HCT116 (cell line): ENCODE results near the gene FZR1. TPM values are rescaled to one million over a fixed set of nuclear protein-coding genes. Genes with fewer than 3 reads are reported as not detected.
A peak's percentile ranks its signal among the peaks of the same experiment; 100 is the strongest.

ENCODE experiments used
- ATAC-seq: fragments of 200-7000 bp; cut with Tn5 transposase; 2 replicates; pipeline ENCODE4 v1.9.1; 2020; ENCODE audit warnings: mild to moderate bottlenecking, moderate library complexity
- BruUV-seq: library from RNA; stranded (reverse); fragments of 400-500 nt; replicated peaks from 2 replicates; lab custom pipeline; 2021; lab: Mats Ljungman, UMichigan
- CTCF ChIA-PET: fragments of 300-600 bp; sonication (Branson Sonifier 250); formaldehyde crosslinking; loops from one replicate; lab custom pipeline; 2021; ENCODE audit warnings: antibody characterized with exemption; lab: Charles Lee
- POLR2A ChIA-PET: fragments of 300-600, 350-600 bp; sonication (Branson Sonifier 250); formaldehyde crosslinking; loops from one replicate; lab custom pipeline; 2021; ENCODE audit warnings: antibody characterized with exemption; lab: Charles Lee
- RAD21 ChIA-PET, 2 experiments: fragments of 300-600 bp; sonication (Branson Sonifier 250); formaldehyde crosslinking; loops; one replicate each; lab custom pipeline; 2023; ENCODE audit warnings: low total read pairs in 2 of 2; ENCODE audit not compliant: uncharacterized antibody in 2 of 2, unreplicated experiment in 2 of 2, low non-redundant PET in 1 of 2; lab: Charles Lee
- DNase-seq: peaks from one replicate; pipeline ENCODE4 v3.0.0-alpha.2; 2010; ENCODE audit warnings: low read depth, low spot score
- H2AFZ ChIP-seq: fragments of 200-600 bp; shearing (Covaris generic), sonication (generic); 2 replicates; pipeline ENCODE4 v1.6.1; 2017; ENCODE audit warnings: low read depth, mixed run types, mixed read lengths, antibody characterized with exemption, low read length; ENCODE audit not compliant: poor library complexity, severe bottlenecking
- H3K27ac ChIP-seq: 2 replicates; pipeline ENCODE4 v1.5.1; 2012; ENCODE audit warnings: low read depth, low read length
- H3K27me3 ChIP-seq: fragments of 200-600 bp; sonication (generic); 2 replicates; pipeline ENCODE4 v1.6.1; 2016; ENCODE audit warnings: mixed run types, low read length, mixed read lengths; ENCODE audit not compliant: insufficient read depth
- H3K36me3 ChIP-seq, 2 experiments: fragments of 200-500 bp in 1 of 2; fragments of 200-600 bp in 1 of 2; sonication (Bioruptor generic) in 1 of 2; sonication (generic) in 1 of 2; 2 replicates each; pipeline versions ENCODE4 v1.5.1 to v1.6.1; 2014 to 2016; ENCODE audit warnings: low read length in 2 of 2, inconsistent platforms in 1 of 2, mixed read lengths in 1 of 2, mixed run types in 1 of 2; ENCODE audit not compliant: insufficient read depth in 2 of 2, control insufficient read depth in 1 of 2
- H3K4me1 ChIP-seq, 2 experiments: fragments of 200-600 bp in 1 of 2; sonication (generic) in 1 of 2; 2 replicates each; pipeline versions ENCODE4 v1.5.1 to v1.6.1; 2012 to 2017; ENCODE audit warnings: low read length in 2 of 2, inconsistent platforms in 1 of 2, mild to moderate bottlenecking in 1 of 2, mixed read lengths in 1 of 2, mixed run types in 1 of 2, moderate library complexity in 1 of 2; ENCODE audit not compliant: insufficient read depth in 2 of 2, control insufficient read depth in 1 of 2
- H3K4me2 ChIP-seq: fragments of 200-600 bp; sonication (generic); 2 replicates; pipeline ENCODE4 v1.6.1; 2017; ENCODE audit warnings: mixed run types, low read length, mixed read lengths
- H3K4me3 ChIP-seq, 2 experiments: fragments of 200-600 bp in 1 of 2; sonication (generic) in 1 of 2; replicated peaks in 1 of 2; 2 replicates each; pipeline ENCODE4 v1.5.1; 2011 to 2016; ENCODE audit warnings: low read length in 2 of 2, control low read depth in 1 of 2, low read depth in 1 of 2, mild to moderate bottlenecking in 1 of 2, mixed read lengths in 1 of 2, mixed run types in 1 of 2
- H3K79me2 ChIP-seq: fragments of 200-600 bp; sonication (generic); 2 replicates; pipeline ENCODE4 v1.6.1; 2017; ENCODE audit warnings: mild to moderate bottlenecking, mixed run types, low read length, moderate library complexity, mixed read lengths; ENCODE audit not compliant: insufficient read depth
- H3K9ac ChIP-seq: fragments of 200-600 bp; sonication (generic); 2 replicates; pipeline ENCODE4 v1.6.1; 2016; ENCODE audit warnings: low read length, mixed read lengths
- H3K9me2 ChIP-seq: fragments of 200-600 bp; sonication (generic), shearing (Covaris generic); 2 replicates; pipeline ENCODE4 v1.6.1; 2017; ENCODE audit warnings: mixed run types, mild to moderate bottlenecking, moderate library complexity; ENCODE audit not compliant: insufficient read depth
- H3K9me3 ChIP-seq, 2 experiments: fragments of 200-500 bp in 1 of 2; fragments of 200-600 bp in 1 of 2; sonication (Bioruptor generic) in 1 of 2; sonication (generic) in 1 of 2; 2 replicates each; pipeline ENCODE4 v1.6.1; 2014 to 2017; ENCODE audit warnings: low read length in 2 of 2, mixed read lengths in 2 of 2, inconsistent platforms in 1 of 2, low read depth in 1 of 2, mild to moderate bottlenecking in 1 of 2, mixed run types in 1 of 2, moderate library complexity in 1 of 2; ENCODE audit not compliant: control insufficient read depth in 1 of 2, insufficient read depth in 1 of 2
- H4K20me1 ChIP-seq: fragments of 200-600 bp; sonication (generic), shearing (Covaris generic); 2 replicates; pipeline ENCODE4 v1.6.1; 2017; ENCODE audit warnings: mixed run types, mild to moderate bottlenecking, moderate library complexity; ENCODE audit not compliant: insufficient read depth
- CBX3 ChIP-seq: IDR thresholded peaks from 2 replicates; pipeline ENCODE4 v1.6.1; 2012; ENCODE audit warnings: low read depth
- CEBPB ChIP-seq: IDR thresholded peaks from 2 replicates; pipeline ENCODE4 v1.6.1; 2012; ENCODE audit warnings: low read depth
- ELF1 ChIP-seq: IDR thresholded peaks from 2 replicates; pipeline ENCODE4 v1.6.1; 2012; ENCODE audit warnings: low read depth, borderline replicate concordance
- JUND ChIP-seq: IDR thresholded peaks from 2 replicates; pipeline ENCODE4 v1.6.1; 2012
- RAD21 ChIP-seq: IDR thresholded peaks from 2 replicates; pipeline ENCODE4 v1.6.1; 2012; ENCODE audit warnings: low read depth, mild to moderate bottlenecking
- SIN3A ChIP-seq: IDR thresholded peaks from 2 replicates; pipeline ENCODE4 v1.6.1; 2012; ENCODE audit warnings: low read depth
- SP1 ChIP-seq: IDR thresholded peaks from 2 replicates; pipeline ENCODE4 v1.6.1; 2012; ENCODE audit warnings: low read depth
- TCF7L2 ChIP-seq: IDR thresholded peaks from 2 replicates; pipeline ENCODE4 v1.7.0; 2011; ENCODE audit warnings: borderline replicate concordance, inconsistent platforms; ENCODE audit not compliant: insufficient read depth, insufficient read length; ENCODE audit errors: extremely low read depth
- YY1 ChIP-seq: IDR thresholded peaks from 2 replicates; pipeline ENCODE4 v1.6.1; 2011; ENCODE audit warnings: low read length, low read depth, moderate library complexity, mild to moderate bottlenecking; ENCODE audit not compliant: insufficient replicate concordance; ENCODE audit errors: extremely low read depth
- ZNF274 ChIP-seq: fragments of 200-500 bp; sonication (Bioruptor generic); IDR thresholded peaks from 2 replicates; pipeline ENCODE4 v1.6.1; 2014; ENCODE audit warnings: mild to moderate bottlenecking, low read depth, low read length, inconsistent platforms
- intact Hi-C: fragments of 100-400 bp; cut with micrococcal nuclease; formaldehyde crosslinking; loops from 2 replicates; pipeline ENCODE4 v1.10.0; 2022
- total RNA-seq: library from RNA; stranded (reverse); gene quantifications from one replicate; pipeline ENCODE4 v1.2.1, GENCODE V29; 2021; ENCODE audit not compliant: unreplicated experiment
- TF ChIP-seq, protein P1 (sequence below): IDR thresholded peaks from 2 replicates; pipeline ENCODE4 v1.6.1; 2012

Gene FZR1
- total RNA-seq, 1 experiment from 2014 or later: 60.3 TPM

DNA sequence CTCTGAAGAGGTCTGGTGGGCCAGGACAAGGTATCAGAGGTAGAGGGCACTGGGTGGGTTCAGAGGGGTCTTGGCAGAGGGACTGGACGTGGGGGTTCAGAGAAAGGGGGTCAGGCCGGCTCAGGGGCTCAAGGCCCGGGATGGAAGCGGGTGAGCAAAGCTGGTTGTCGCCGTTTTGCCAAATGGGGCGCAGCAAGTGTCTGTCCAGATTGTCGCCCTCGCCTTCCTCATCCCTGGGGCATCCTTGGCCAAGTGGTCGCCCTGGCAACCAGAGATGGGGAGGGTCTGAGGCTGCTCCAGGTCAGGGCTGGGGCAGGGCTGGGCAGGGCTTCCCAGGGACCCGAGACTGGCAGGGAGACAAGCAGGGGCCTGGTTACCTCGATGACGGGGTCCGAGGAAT, 12.5 kb upstream of the FZR1 start:
- BruUV-seq: no TSS peak
- H3K9ac ChIP-seq: no peak overlapping the region
- H3K36me3 ChIP-seq: peaks cover 2 to 22% of the 10 kb centered on the region in 2 experiments; a peak in 3 of 4 replicates
- no peak overlapping the region for H2AFZ ChIP-seq
- ATAC-seq (0 out of 2 replicates have a peak, but pooled peaks have one; percentile 10), DNase-seq (no peak)
- no peaks in the 10 kb centered on the region for H3K9me2 ChIP-seq
- RAD21 ChIA-PET: no interaction called here
- H3K79me2 ChIP-seq: peaks cover 20% of the 10 kb centered on the region
- no peaks in the 10 kb centered on the region for H3K27me3 ChIP-seq
- H3K4me3 ChIP-seq: no peak overlapping the region
- no peaks in the 10 kb centered on the region for H3K4me1 ChIP-seq
- no peak overlapping the region for H3K27ac ChIP-seq
- TF ChIP-seq JUND (no peak), TCF7L2 (no peak), CBX3 (no peak), CEBPB (no peak), ELF1 (no peak), YY1 (no peak), SP1 (no peak), RAD21 (no peak), ZNF274 (no peak)
- TF ChIP-seq, protein P1, sequence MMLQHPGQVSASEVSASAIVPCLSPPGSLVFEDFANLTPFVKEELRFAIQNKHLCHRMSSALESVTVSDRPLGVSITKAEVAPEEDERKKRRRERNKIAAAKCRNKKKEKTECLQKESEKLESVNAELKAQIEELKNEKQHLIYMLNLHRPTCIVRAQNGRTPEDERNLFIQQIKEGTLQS: no peak
- no peaks in the 10 kb centered on the region for H4K20me1 ChIP-seq
- H3K4me2 ChIP-seq: no peak overlapping the region
- POLR2A ChIA-PET: interaction anchor here (1.2 kb wide), 1 partner anchor 9 kb away, joined by 3 read pairs; no protein-coding TSS in a partner anchor
- CTCF ChIA-PET: no interaction called here
- intact Hi-C loops: no loop called here
- H3K9me3 ChIP-seq: no peaks in the 10 kb centered on the region

DNA sequence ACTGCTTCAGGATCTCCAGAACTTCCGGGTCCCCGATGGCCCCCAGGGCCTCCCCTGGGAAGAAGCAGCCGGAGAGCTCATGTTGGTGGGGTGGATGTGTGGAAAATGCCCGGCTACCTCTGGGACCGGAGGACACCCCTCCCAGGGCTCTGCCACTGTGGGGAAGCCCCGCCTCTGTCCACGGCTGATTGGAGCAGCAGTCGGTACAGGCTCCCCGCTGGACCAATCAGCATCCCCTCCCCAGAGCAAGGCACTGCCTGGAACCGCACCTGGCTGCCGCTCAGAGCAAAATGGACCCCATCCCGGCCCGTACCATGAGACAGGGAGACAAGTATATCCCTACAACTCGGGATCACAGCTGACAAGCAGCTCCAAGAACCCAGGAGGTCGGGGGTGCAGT, 12.1 kb upstream of the FZR1 start:
- H3K36me3 ChIP-seq: peaks cover 2 to 22% of the 10 kb centered on the region in 2 experiments; a peak in 3 of 4 replicates
- CTCF ChIA-PET: interaction anchor here (1.3 kb wide), 1 partner anchor 9 kb away, joined by 6 read pairs; no protein-coding TSS in a partner anchor
- RAD21 ChIA-PET: no interaction called here

More for the DNA sequence above, 12.1 kb upstream of the FZR1 start:
- Histone ChIP-seq H3K4me2 (no peak overlapping the region), H3K79me2 (peaks cover 24% of the 10 kb centered on the region), H3K9ac (no peak overlapping the region), H3K9me2 (no peaks in the 10 kb centered on the region), H2AFZ (no peak overlapping the region), H3K9me3 (no peaks in the 10 kb centered on the region)
- intact Hi-C loops: no loop called here
- ATAC-seq (peak; percentile 98), DNase-seq (no peak)
- no TSS peak for BruUV-seq
- TF ChIP-seq SP1 (peak; percentile 49; the same call in 1 of the 2 replicates), SIN3A (no peak)
- TF ChIP-seq, all 23 proteins: peak for 1
- no peak overlapping the region for H3K4me3 ChIP-seq
- H4K20me1 ChIP-seq: no peaks in the 10 kb centered on the region
- no peaks in the 10 kb centered on the region for H3K27me3 ChIP-seq
- H3K4me1 ChIP-seq: peaks cover 2% of the 10 kb centered on the region in 2 experiments; a peak in 2 of 4 replicates
- POLR2A ChIA-PET: interaction anchor here (1.2 kb wide), 1 partner anchor 9 kb away, joined by 3 read pairs; no protein-coding TSS in a partner anchor
- no peak overlapping the region for H3K27ac ChIP-seq
